Adrenal gland (tissue), 5 donors: ENCODE data around the gene ADAMTSL1.

Experiments used
- CTCF ChIP-seq, 6 experiments: fragments of 450-650 bp in 4 of 6; fragments of 200-600 bp in 2 of 6; sonication (generic) in 1 of 6; IDR thresholded peaks; 1 replicate in 5 of 6; 2 replicates in 1 of 6; pipeline versions ENCODE4 v1.5.1 to v1.8.0; 2016 to 2021; ENCODE audit warnings: antibody characterized with exemption in 6 of 6, mild to moderate bottlenecking in 2 of 6, moderate library complexity in 1 of 6
- POLR2A ChIP-seq, 2 donors: fragments of 450-650 bp; IDR thresholded peaks; one replicate each; pipeline ENCODE4 v1.6.1; 2017; ENCODE audit warnings: antibody characterized with exemption in 2 of 2, mild to moderate bottlenecking in 2 of 2, moderate library complexity in 1 of 2
- donor health status: DM: no; HTN: no; CAD: no.

GRCh38 chr9:18700714-18701113, 226.8 kb downstream of the ADAMTSL1 start:
- TF ChIP-seq POLR2A (IDR thresholded peaks at IDR 0.05) = no peak
- no peak for TF ChIP-seq CTCF (IDR thresholded peaks at IDR 0.05)
